Mesenchymal stem cell (in vitro differentiated cells and primary cell): ENCODE results near the gene EEF2K.

ENCODE experiments used
- DNase-seq: peaks from one replicate; pipeline ENCODE4 v3.0.0-alpha.2; 2013
- H2AFZ ChIP-seq: one replicate; pipeline ENCODE4 v1.6.1; 2013; ENCODE audit warnings: low read depth, mild to moderate bottlenecking, control low read depth, inconsistent platforms, low read length, moderate library complexity
- H2AK5ac ChIP-seq: 2 replicates; pipeline ENCODE4 v1.6.1; 2013; ENCODE audit warnings: low read length, moderate library complexity, mild to moderate bottlenecking, inconsistent platforms; ENCODE audit not compliant: severe bottlenecking
- H2BK120ac ChIP-seq: one replicate; pipeline ENCODE4 v1.6.1; 2013; ENCODE audit warnings: low read depth, mild to moderate bottlenecking, inconsistent platforms, low read length, moderate library complexity
- H2BK12ac ChIP-seq, 2 experiments: one replicate each; pipeline ENCODE4 v1.6.1; 2013; ENCODE audit warnings: inconsistent platforms in 2 of 2, low read length in 2 of 2, mild to moderate bottlenecking in 2 of 2, moderate library complexity in 2 of 2, control low read depth in 1 of 2
- H2BK15ac ChIP-seq: one replicate; pipeline ENCODE4 v1.6.1; 2013; ENCODE audit warnings: mild to moderate bottlenecking, low read depth, inconsistent platforms; ENCODE audit not compliant: poor library complexity, severe bottlenecking
- H2BK5ac ChIP-seq: 2 replicates; pipeline ENCODE4 v1.6.1; 2013; ENCODE audit warnings: low read depth, mild to moderate bottlenecking, low read length, control low read depth, inconsistent platforms; ENCODE audit not compliant: poor library complexity, severe bottlenecking
- H3K14ac ChIP-seq, 2 experiments: one replicate each; pipeline ENCODE4 v1.6.1; 2013; ENCODE audit warnings: inconsistent platforms in 2 of 2, low read length in 2 of 2, control low read depth in 1 of 2, mild to moderate bottlenecking in 1 of 2, moderate library complexity in 1 of 2
- H3K18ac ChIP-seq, 2 experiments: one replicate each; pipeline ENCODE4 v1.6.1; 2013; ENCODE audit warnings: inconsistent platforms in 2 of 2, low read length in 2 of 2, control low read depth in 1 of 2, low read depth in 1 of 2, mild to moderate bottlenecking in 1 of 2
- H3K23ac ChIP-seq, 2 experiments: one replicate each; pipeline ENCODE4 v1.6.1; 2013; ENCODE audit warnings: inconsistent platforms in 2 of 2, low read length in 2 of 2, mild to moderate bottlenecking in 2 of 2, moderate library complexity in 2 of 2, control low read depth in 1 of 2
- H3K27ac ChIP-seq: 2 replicates; pipeline ENCODE4 v1.5.1; 2013; ENCODE audit warnings: mild to moderate bottlenecking, moderate library complexity, low read length, control low read depth, inconsistent platforms; ENCODE audit not compliant: poor library complexity, severe bottlenecking
- H3K27me3 ChIP-seq, 2 experiments: 2 replicates each; pipeline versions ENCODE4 v1.6.1 to v1.7.0; 2013; ENCODE audit warnings: low read length in 2 of 2, mild to moderate bottlenecking in 2 of 2, moderate library complexity in 2 of 2, control low read depth in 1 of 2, inconsistent platforms in 1 of 2; ENCODE audit not compliant: control insufficient read depth in 1 of 2, insufficient read depth in 1 of 2
- H3K36me3 ChIP-seq, 2 experiments: 2 replicates each; pipeline versions ENCODE4 v1.6.1 to v1.7.0; 2013; ENCODE audit warnings: low read length in 2 of 2, control low read depth in 1 of 2, inconsistent platforms in 1 of 2, low read depth in 1 of 2, mild to moderate bottlenecking in 1 of 2; ENCODE audit not compliant: insufficient read depth in 2 of 2, control insufficient read depth in 1 of 2
- H3K4ac ChIP-seq, 2 experiments: one replicate each; pipeline ENCODE4 v1.6.1; 2013; ENCODE audit warnings: inconsistent platforms in 2 of 2, low read length in 2 of 2, mild to moderate bottlenecking in 2 of 2, moderate library complexity in 2 of 2, control low read depth in 1 of 2, low read depth in 1 of 2
- H3K4me1 ChIP-seq: 2 replicates; pipeline ENCODE4 v1.6.1; 2013; ENCODE audit warnings: low read depth, low read length, control low read depth; ENCODE audit not compliant: control insufficient read depth, insufficient read depth
- H3K4me2 ChIP-seq: 2 replicates; pipeline ENCODE4 v1.6.1; 2013; ENCODE audit warnings: low read length, mild to moderate bottlenecking, inconsistent platforms; ENCODE audit not compliant: poor library complexity, severe bottlenecking
- H3K4me3 ChIP-seq, 2 experiments: 2 replicates each; pipeline versions ENCODE4 v1.5.1 to v1.7.0; 2013; ENCODE audit warnings: low read length in 2 of 2, mild to moderate bottlenecking in 2 of 2, control low read depth in 1 of 2, low read depth in 1 of 2; ENCODE audit not compliant: insufficient read depth in 1 of 2
- H3K79me1 ChIP-seq: replicated peaks from 2 replicates; pipeline ENCODE4 v1.6.1; 2013; ENCODE audit warnings: mild to moderate bottlenecking, control low read depth, low read length, inconsistent platforms; ENCODE audit not compliant: poor library complexity, severe bottlenecking
- H3K9ac ChIP-seq: 2 replicates; pipeline ENCODE4 v1.7.0; 2013; ENCODE audit warnings: mild to moderate bottlenecking, low read length, moderate library complexity
- H3K9me3 ChIP-seq: 2 replicates; pipeline ENCODE4 v1.7.0; 2013; ENCODE audit warnings: mild to moderate bottlenecking, low read length; ENCODE audit not compliant: control insufficient read depth
- H4K8ac ChIP-seq: one replicate; pipeline ENCODE4 v1.6.1; 2013; ENCODE audit warnings: inconsistent platforms, mild to moderate bottlenecking, low read length, moderate library complexity
- H4K91ac ChIP-seq: one replicate; pipeline ENCODE4 v1.6.1; 2013; ENCODE audit warnings: mild to moderate bottlenecking, low read length, inconsistent platforms
- WGBS: methylation state at CpG from one replicate; pipeline ENCODE4 v1.1.7; 2013; ENCODE audit warnings: mixed read lengths; 5-methylcytosine and 5-hydroxymethylcytosine counted together

EEF2K gene

GRCh38 chr16:22207715-22208360 lies 1.8 kb downstream of the EEF2K start:
- Histone ChIP-seq H2BK5ac (no peak overlapping the region), H3K4me1 (peaks cover 12% of the 10 kb centered on the region), H4K91ac (no peak overlapping the region), H3K27ac (no peak overlapping the region), H3K18ac (peak overlapping the region in 1 of 2 experiments; percentile 30), H3K79me1 (peaks cover 28% of the 10 kb centered on the region), H2BK15ac (no peak overlapping the region), H2AK5ac (no peak overlapping the region), H2AFZ (no peak overlapping the region), H3K14ac (no peak overlapping the region), H3K4me2 (peak overlapping the region; percentile 96), H3K4me3 (peak overlapping the region in 1 of 2 experiments; percentile 97), H3K9ac (peak overlapping the region; percentile 91), H3K36me3 (peaks cover 0 to 5% of the 10 kb centered on the region in 2 experiments), H4K8ac (no peak overlapping the region), H3K27me3 (no peaks in the 10 kb centered on the region), H2BK120ac (no peak overlapping the region), H2BK12ac (no peak overlapping the region), H3K23ac (no peak overlapping the region), H3K4ac (no peak overlapping the region), H3K9me3 (peaks cover 4% of the 10 kb centered on the region)
- 90% methylated on average over 8 of the region's 10 CpGs for WGBS
- DNase-seq = no peak

DNA sequence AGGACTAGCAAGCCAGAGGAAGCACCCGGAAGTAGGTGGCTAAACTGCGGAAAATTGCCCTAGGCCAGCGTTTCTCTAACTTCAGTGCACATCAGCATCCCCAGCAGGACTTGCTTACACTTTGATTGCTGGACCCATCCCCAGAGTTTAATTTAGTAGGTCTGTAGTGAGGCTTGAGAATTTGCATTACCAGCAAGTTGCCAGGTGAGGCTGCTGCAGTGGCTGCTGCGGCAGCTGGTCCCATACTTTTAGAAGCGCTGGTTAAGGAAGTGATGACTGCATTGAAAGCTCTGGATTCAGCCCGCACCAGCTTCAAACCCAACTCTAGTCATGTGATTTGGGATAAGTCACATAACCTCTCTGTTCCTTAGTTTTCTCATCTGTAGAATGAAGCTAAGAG lies 4.2 kb downstream of the EEF2K start:
- H3K14ac ChIP-seq = no peak overlapping the region
- peaks cover 45% of the 10 kb centered on the region for H3K79me1 ChIP-seq
- H3K4me1 ChIP-seq = peaks cover 12% of the 10 kb centered on the region
- no peak overlapping the region for H3K23ac ChIP-seq
- H2AFZ ChIP-seq = no peak overlapping the region
- peaks cover 4% of the 10 kb centered on the region for H3K9me3 ChIP-seq
- no peak for DNase-seq
- no peak overlapping the region for H2BK12ac ChIP-seq
- H3K4me2 ChIP-seq = no peak overlapping the region
- H3K27ac ChIP-seq = no peak overlapping the region
- no peak overlapping the region for H3K4me3 ChIP-seq
- H3K27me3 ChIP-seq = no peaks in the 10 kb centered on the region
- H3K9ac ChIP-seq = no peak overlapping the region
- no peak overlapping the region for H3K18ac ChIP-seq
- no peak overlapping the region for H2BK15ac ChIP-seq
- 93% methylated on average over 3 of the region's 6 CpGs for WGBS
- peaks cover 5 to 15% of the 10 kb centered on the region in 2 experiments for H3K36me3 ChIP-seq
- no peak overlapping the region for H3K4ac ChIP-seq
- H2AK5ac ChIP-seq = no peak overlapping the region
- no peak overlapping the region for H4K8ac ChIP-seq
- H2BK5ac ChIP-seq = no peak overlapping the region
- no peak overlapping the region for H4K91ac ChIP-seq
- H2BK120ac ChIP-seq = no peak overlapping the region

DNA sequence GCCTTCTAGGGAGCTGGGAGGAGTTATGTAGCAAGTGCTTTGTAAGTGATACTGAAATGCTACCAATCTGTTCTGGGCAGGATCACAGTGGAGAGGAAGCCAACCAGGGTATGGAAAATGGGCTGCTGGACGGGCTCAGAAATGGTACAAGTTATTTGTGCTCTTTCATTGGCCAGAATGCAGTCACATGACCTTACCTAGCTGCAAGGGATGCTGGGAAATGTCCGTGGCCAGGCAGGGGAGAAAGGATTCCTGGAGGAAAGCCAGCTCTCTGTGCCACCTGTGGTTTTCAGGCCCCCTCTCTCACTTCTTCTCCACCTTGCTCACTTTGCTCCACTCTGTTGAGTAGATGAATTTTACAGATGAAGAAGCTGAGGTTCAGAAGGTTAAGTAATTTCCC lies 4.8 kb downstream of the EEF2K start:
- Histone ChIP-seq H3K4me1 (peaks cover 12% of the 10 kb centered on the region), H3K4me2 (no peak overlapping the region), H3K4me3 (no peak overlapping the region), H3K14ac (no peak overlapping the region), H3K36me3 (peaks cover 5 to 17% of the 10 kb centered on the region in 2 experiments), H2BK120ac (no peak overlapping the region), H2BK12ac (no peak overlapping the region), H3K9me3 (peaks cover 4% of the 10 kb centered on the region), H3K79me1 (peaks cover 46% of the 10 kb centered on the region), H3K27ac (no peak overlapping the region), H2AK5ac (no peak overlapping the region), H2AFZ (no peak overlapping the region), H4K91ac (peak overlapping the region; percentile 6), H3K27me3 (no peaks in the 10 kb centered on the region), H2BK15ac (no peak overlapping the region), H3K23ac (peak overlapping the region in 1 of 2 experiments; percentile 27), H4K8ac (no peak overlapping the region), H3K4ac (no peak overlapping the region), H3K9ac (no peak overlapping the region), H2BK5ac (no peak overlapping the region), H3K18ac (no peak overlapping the region)
- 100% methylated on average over 2 of the region's 2 CpGs for WGBS
- no peak for DNase-seq

DNA sequence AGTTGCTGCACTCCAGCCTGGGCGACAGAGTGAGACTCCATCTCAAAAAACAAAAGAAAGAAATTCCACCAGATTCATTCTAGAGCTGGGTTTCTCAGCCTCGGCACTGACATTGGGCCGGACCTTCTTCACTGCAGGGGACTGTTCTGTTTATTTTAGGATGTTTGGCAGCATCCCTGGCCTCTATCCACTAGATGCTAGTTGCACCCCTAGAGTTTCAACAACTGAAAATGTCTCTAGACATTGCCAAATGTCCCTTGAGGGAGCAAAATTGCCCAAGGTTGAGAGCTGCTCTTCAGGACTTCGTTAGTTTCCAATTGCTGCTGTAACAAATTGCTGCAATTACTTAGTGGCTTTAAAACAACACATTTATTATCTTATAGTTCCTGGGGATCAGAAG lies 7.2 kb downstream of the EEF2K start:
- no peak overlapping the region for H3K4me3 ChIP-seq
- no peak overlapping the region for H2BK15ac ChIP-seq
- no peak overlapping the region for H3K4ac ChIP-seq
- no peak overlapping the region for H2BK120ac ChIP-seq
- H3K36me3 ChIP-seq = peaks cover 10 to 23% of the 10 kb centered on the region in 2 experiments
- H2BK12ac ChIP-seq = no peak overlapping the region
- DNase-seq = no peak
- H2BK5ac ChIP-seq = no peak overlapping the region
- no peak overlapping the region for H2AK5ac ChIP-seq
- H3K23ac ChIP-seq = no peak overlapping the region
- peaks cover 53% of the 10 kb centered on the region for H3K79me1 ChIP-seq
- H2AFZ ChIP-seq = no peak overlapping the region
- H3K27ac ChIP-seq = no peak overlapping the region
- no peak overlapping the region for H3K9ac ChIP-seq
- no peak overlapping the region for H3K18ac ChIP-seq
- no peak overlapping the region for H3K4me2 ChIP-seq
- no peak overlapping the region for H3K14ac ChIP-seq
- no peak overlapping the region for H4K91ac ChIP-seq
- H3K4me1 ChIP-seq = peaks cover 6% of the 10 kb centered on the region
- 75% methylated on average over 4 of the region's 4 CpGs for WGBS
- no peak overlapping the region for H4K8ac ChIP-seq
- H3K9me3 ChIP-seq = peaks cover 4% of the 10 kb centered on the region
- no peaks in the 10 kb centered on the region for H3K27me3 ChIP-seq
